A673 (cell line): ENCODE data around the gene TRIM38. TPM values are rescaled to one million over a fixed set of nuclear protein-coding genes. Genes with fewer than 3 reads are reported as not detected.
A peak's percentile ranks its signal among the peaks of the same experiment; 100 is the strongest.

Experiments used
- BruUV-seq: library from RNA; stranded (reverse); fragments of 400-500 nt; replicated peaks from 2 replicates; lab custom pipeline; 2021; lab: Mats Ljungman, UMichigan
- CTCF ChIA-PET: fragments of 300-600 bp; sonication (Branson Sonifier 250); formaldehyde crosslinking; loops from one replicate; lab custom pipeline; 2022; ENCODE audit warnings: antibody characterized with exemption; lab: Charles Lee
- POLR2A ChIA-PET: fragments of 300-600 bp; sonication (Branson Sonifier 250); formaldehyde crosslinking; loops from one replicate; lab custom pipeline; 2022; ENCODE audit warnings: antibody characterized with exemption; ENCODE audit not compliant: low non-redundant PET; lab: Charles Lee
- DNase-seq: peaks from one replicate; pipeline ENCODE4 v3.0.0-alpha.2; 2015; ENCODE audit warnings: low spot score
- H3K27ac ChIP-seq: fragments of 200-600 bp; sonication (generic); 2 replicates; pipeline ENCODE4 v1.5.1; 2016; ENCODE audit warnings: mixed run types, low read depth, mild to moderate bottlenecking, mixed read lengths, antibody characterized with exemption, low read length; ENCODE audit not compliant: poor library complexity, severe bottlenecking
- H3K27me3 ChIP-seq: fragments of 200-600 bp; sonication (generic); replicated peaks from 2 replicates; pipeline ENCODE4 v1.6.1; 2017; ENCODE audit warnings: mixed run types, low read depth, mild to moderate bottlenecking, mixed read lengths, antibody characterized with exemption, low read length; ENCODE audit not compliant: insufficient read depth, poor library complexity
- H3K36me3 ChIP-seq: fragments of 200-600 bp; sonication (generic); 2 replicates; pipeline ENCODE4 v1.6.1; 2016; ENCODE audit warnings: mixed run types, mild to moderate bottlenecking, mixed read lengths, antibody characterized with exemption, low read length; ENCODE audit not compliant: insufficient read depth, poor library complexity, severe bottlenecking
- H3K4me1 ChIP-seq: fragments of 200-600 bp; sonication (generic); 2 replicates; pipeline ENCODE4 v1.6.1; 2017; ENCODE audit warnings: mixed run types, mild to moderate bottlenecking, mixed read lengths, antibody characterized with exemption, low read length; ENCODE audit not compliant: insufficient read depth, poor library complexity, severe bottlenecking
- H3K4me3 ChIP-seq: fragments of 200-600 bp; sonication (generic); 2 replicates; pipeline ENCODE4 v1.5.1; 2016; ENCODE audit warnings: low read depth, mixed run types, mild to moderate bottlenecking, mixed read lengths, low read length; ENCODE audit not compliant: poor library complexity, severe bottlenecking
- H3K9me3 ChIP-seq: fragments of 200-600 bp; sonication (generic); 2 replicates; pipeline ENCODE4 v1.6.1; 2016; ENCODE audit warnings: mixed run types, low read depth, mild to moderate bottlenecking, mixed read lengths, antibody characterized with exemption, low read length; ENCODE audit not compliant: poor library complexity, severe bottlenecking
- CTCF ChIP-seq: fragments of 300-800, 200-600 bp; sonication (generic); conservative IDR thresholded peaks from 2 replicates; pipeline ENCODE4 v1.5.1; 2017; ENCODE audit warnings: low read depth, mild to moderate bottlenecking, antibody characterized with exemption, low read length, moderate library complexity, mixed read lengths
- EZH2 ChIP-seq: fragments of 200-600 bp; sonication (generic); IDR thresholded peaks from 2 replicates; pipeline ENCODE4 v1.6.1; 2017; ENCODE audit warnings: borderline replicate concordance, low read depth, mild to moderate bottlenecking, mixed read lengths, antibody characterized with exemption, low read length; ENCODE audit not compliant: poor library complexity, severe bottlenecking
- intact Hi-C: fragments of 100-400 bp; cut with micrococcal nuclease; formaldehyde crosslinking; loops from one replicate; pipeline ENCODE4 v1.10.0; 2022; ENCODE audit not compliant: unreplicated experiment
- total RNA-seq: library from RNA; stranded (reverse); gene quantifications from 2 replicates; pipeline ENCODE4 v1.2.3, GENCODE V29; 2021

The TRIM38 gene
- total RNA-seq, 1 experiment from 2014 or later = 9.7 TPM

GRCh38 chr6:26016245-26016962 lies 53.8 kb downstream of the TRIM38 start:
- H3K27ac ChIP-seq = peak overlapping the region; percentile 67
- no peaks in the 10 kb centered on the region for H3K36me3 ChIP-seq
- TF ChIP-seq EZH2 = no peak
- TF ChIP-seq CTCF = no peak
- BruUV-seq = no TSS peak
- no peaks in the 10 kb centered on the region for H3K9me3 ChIP-seq
- intact Hi-C loops = no loop called here
- H3K4me3 ChIP-seq = peak overlapping the region; percentile 39
- H3K4me1 ChIP-seq = peaks cover 9% of the 10 kb centered on the region
- CTCF ChIA-PET = interaction anchor here (0.7 to 1.7 kb wide), 2 partner anchors 11 to 13 kb away, joined by 8 read pairs; no protein-coding TSS in a partner anchor
- DNase-seq = peak; percentile 56
- no peaks in the 10 kb centered on the region for H3K27me3 ChIP-seq
- POLR2A ChIA-PET = interaction anchor here (1.0 kb wide), 1 partner anchor 200 kb away, joined by 5 read pairs; a partner anchor contains a TSS

- ChIA-PET CTCF (interaction anchor here (0.6 to 1.7 kb wide), 3 partner anchors 9 to 414 kb away, joined by 3 to 8 read pairs (median 3); no protein-coding TSS in a partner anchor), POLR2A (interaction anchor here (0.6 to 1.2 kb wide), 9 partner anchors 10 to 1863 kb away, joined by 3 to 8 read pairs (median 5); a partner anchor contains a TSS)
- Histone ChIP-seq H3K4me1 (peaks cover 9% of the 10 kb centered on the region), H3K4me3 (peak overlapping the region; percentile 39), H3K27ac (peak overlapping the region; percentile 67), H3K27me3 (no peaks in the 10 kb centered on the region), H3K9me3 (no peaks in the 10 kb centered on the region), H3K36me3 (no peaks in the 10 kb centered on the region)
- no peak for TF ChIP-seq CTCF
- no peak for TF ChIP-seq EZH2
- intact Hi-C loops = no loop called here
- DNase-seq = peak; percentile 34
- BruUV-seq = TSS peak; percentile 98
Observed at GRCh38 chr6:26016963-26017631, 54.5 kb downstream of the TRIM38 start.

GRCh38 chr6:26017632-26017966 lies 55.0 kb downstream of the TRIM38 start:
- H3K9me3 ChIP-seq = no peaks in the 10 kb centered on the region
- DNase-seq = peak; percentile 88
- TF ChIP-seq EZH2 (no peak), CTCF (peak; percentile 70)
- peaks cover 9% of the 10 kb centered on the region for H3K4me1 ChIP-seq
- POLR2A ChIA-PET = interaction anchor here (0.6 to 1.2 kb wide), 9 partner anchors 10 to 1863 kb away, joined by 3 to 8 read pairs (median 5); a partner anchor contains a TSS
- CTCF ChIA-PET = interaction anchor here (0.6 to 1.7 kb wide), 3 partner anchors 8 to 415 kb away, joined by 3 to 8 read pairs (median 3); no protein-coding TSS in a partner anchor
- peak overlapping the region; percentile 39 for H3K4me3 ChIP-seq
- intact Hi-C loops = no loop called here
- no peaks in the 10 kb centered on the region for H3K36me3 ChIP-seq
- peak overlapping the region; percentile 67 for H3K27ac ChIP-seq
- BruUV-seq = no TSS peak
- no peaks in the 10 kb centered on the region for H3K27me3 ChIP-seq
